GM21528 (cell line): ENCODE data around the gene B4GALNT3.

Source experiments
- ATAC-seq: cut with Tn5 transposase; IDR thresholded peaks from one replicate; pipeline ENCODE4 v1.9.1; 2021; ENCODE audit warnings: mild to moderate bottlenecking, moderate library complexity; ENCODE audit not compliant: unreplicated experiment, low FRiP score

Gene B4GALNT3

GRCh38 chr12:507391-507796 is 47.7 kb downstream of the B4GALNT3 start:
- no peak for ATAC-seq

- no peak for ATAC-seq
Observed at GRCh38 chr12:508145-508544, 48.4 kb downstream of the B4GALNT3 start.

GRCh38 chr12:508795-509194 is 49.1 kb downstream of the B4GALNT3 start:
- no peak for ATAC-seq

- ATAC-seq: no peak
Observed at GRCh38 chr12:509500-509899, 49.8 kb downstream of the B4GALNT3 start.

GRCh38 chr12:510071-510825 is 50.5 kb downstream of the B4GALNT3 start:
- ATAC-seq: no peak

- no peak for ATAC-seq
Observed at GRCh38 chr12:512933-513332, 53.2 kb downstream of the B4GALNT3 start.

GRCh38 chr12:513446-513845 is 53.7 kb downstream of the B4GALNT3 start:
- ATAC-seq: no peak

GRCh38 chr12:517538-517937 is 57.8 kb downstream of the B4GALNT3 start:
- no peak for ATAC-seq

- no peak for ATAC-seq
Observed at GRCh38 chr12:520119-520518, 60.4 kb downstream of the B4GALNT3 start.

- no peak for ATAC-seq
Observed at GRCh38 chr12:522692-523378, 63.1 kb downstream of the B4GALNT3 start.

- no peak for ATAC-seq
Observed at GRCh38 chr12:524167-524951, 64.6 kb downstream of the B4GALNT3 start.

GRCh38 chr12:526089-526488 is 66.3 kb downstream of the B4GALNT3 start:
- no peak for ATAC-seq

- no peak for ATAC-seq
Observed at GRCh38 chr12:527241-527640, 67.5 kb downstream of the B4GALNT3 start.

GRCh38 chr12:527729-528128 is 68.0 kb downstream of the B4GALNT3 start:
- ATAC-seq: no peak

GRCh38 chr12:530308-530707 is 70.6 kb downstream of the B4GALNT3 start:
- ATAC-seq: no peak

- ATAC-seq: no peak
Observed at GRCh38 chr12:530821-531220, 71.1 kb downstream of the B4GALNT3 start.

GRCh38 chr12:531951-532585 is 72.3 kb downstream of the B4GALNT3 start:
- ATAC-seq: no peak

- ATAC-seq: no peak
Observed at GRCh38 chr12:532908-533565, 73.3 kb downstream of the B4GALNT3 start.

GRCh38 chr12:533718-534117 is 74.0 kb downstream of the B4GALNT3 start:
- no peak for ATAC-seq

- ATAC-seq: no peak
Observed at GRCh38 chr12:534216-534615, 74.5 kb downstream of the B4GALNT3 start.
